AG04449 (cell line): Measurements from ENCODE around the gene SLC37A1.

Source experiments
- CTCF ChIA-PET: fragments of 350-600 bp; formaldehyde crosslinking; extraction: SDS; loops from one replicate; lab custom pipeline; 2021; ENCODE audit warnings: antibody characterized with exemption; lab: Yijun Ruan, JAX
- POLR2A ChIA-PET: fragments of 400-600, 350-600 bp; formaldehyde crosslinking; extraction: SDS; loops from one replicate; lab custom pipeline; 2020; ENCODE audit warnings: antibody characterized with exemption, inconsistent platforms; lab: Yijun Ruan, JAX
- DNase-seq: peaks from one replicate; pipeline ENCODE4 v3.0.0-alpha.2; 2010; ENCODE audit warnings: low read depth, low spot score
- H3K4me3 ChIP-seq: 2 replicates; pipeline ENCODE4 v1.5.1; 2011; ENCODE audit warnings: low read depth, mild to moderate bottlenecking, control low read depth, low read length
- CTCF ChIP-seq: IDR thresholded peaks from one replicate; pipeline ENCODE4 v1.5.1; 2011; ENCODE audit warnings: mild to moderate bottlenecking, moderate library complexity, low read length, control low read depth, inconsistent platforms; ENCODE audit not compliant: insufficient read depth; ENCODE audit errors: missing control alignments

SLC37A1 gene

DNA sequence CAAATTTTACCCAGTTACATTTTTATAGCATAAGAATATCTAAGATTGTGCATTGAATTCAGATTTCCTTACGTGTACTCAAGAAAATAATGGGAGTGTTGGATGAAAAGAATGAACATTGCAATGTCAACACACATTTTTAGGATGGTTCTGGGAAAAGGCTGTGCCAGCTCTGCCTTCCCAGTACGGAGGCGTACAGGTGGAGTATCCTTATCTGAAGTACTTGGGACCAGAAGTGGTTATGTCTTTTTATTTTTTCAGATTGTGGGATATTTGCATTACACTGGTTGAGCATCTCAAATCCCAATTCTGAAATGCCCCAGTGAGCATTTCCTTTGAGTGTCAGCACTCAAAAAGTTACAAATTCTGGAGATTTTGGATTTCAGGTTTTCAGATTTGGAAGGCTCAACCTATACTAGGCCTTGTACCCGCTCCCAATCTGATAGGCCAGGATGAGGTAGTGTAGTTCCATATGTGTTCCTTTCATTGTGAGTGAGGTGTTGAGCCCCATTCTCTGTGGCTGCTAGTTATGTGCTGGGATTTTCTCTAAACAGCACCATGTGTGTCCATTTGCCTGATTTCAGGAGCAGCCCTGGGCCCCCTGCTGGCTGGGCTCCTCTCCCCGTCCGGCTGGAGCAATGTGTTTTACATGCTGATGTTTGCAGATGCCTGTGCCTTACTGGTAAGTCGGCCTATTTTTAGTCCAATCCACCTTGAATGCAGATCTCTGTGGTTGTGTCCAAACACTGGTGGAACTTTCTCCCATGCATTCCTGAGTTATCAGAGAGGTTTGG lies 60.8 kb downstream of the SLC37A1 start:
- ChIA-PET CTCF (interaction anchor here (0.8 kb wide), 1 partner anchor 10 kb away, joined by 3 read pairs; no protein-coding TSS in a partner anchor), POLR2A (no interaction called here)
- no peak for DNase-seq
- no peak overlapping the region for H3K4me3 ChIP-seq
- peak; percentile 50 for TF ChIP-seq CTCF

GRCh38 chr21:42575111-42575510 lies 61.5 kb downstream of the SLC37A1 start:
- DNase-seq: no peak
- ChIA-PET POLR2A (no interaction called here), CTCF (interaction anchor here (0.8 kb wide), 1 partner anchor 11 kb away, joined by 3 read pairs; no protein-coding TSS in a partner anchor)
- H3K4me3 ChIP-seq: no peak overlapping the region
- TF ChIP-seq CTCF: no peak

DNA sequence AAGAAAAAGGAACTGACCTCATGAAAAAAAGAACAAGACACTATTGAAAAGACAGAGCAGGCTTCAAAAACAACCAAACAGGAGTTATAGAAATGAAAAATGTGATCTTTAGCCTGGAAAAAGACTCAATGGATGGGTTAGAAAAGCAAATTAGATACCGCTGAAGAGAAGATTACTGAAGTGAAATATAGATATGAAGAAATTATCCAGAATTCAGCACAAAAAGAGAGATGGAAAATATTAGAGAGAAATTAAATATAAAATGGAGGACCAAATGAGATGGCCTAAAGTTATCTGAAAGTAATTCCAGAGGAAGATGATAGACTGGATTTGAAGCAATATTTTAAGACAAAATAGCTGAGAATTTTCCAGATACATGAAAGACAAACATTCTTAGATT lies 63.0 kb downstream of the SLC37A1 start:
- ChIA-PET CTCF (no interaction called here), POLR2A (no interaction called here)
- TF ChIP-seq CTCF: no peak

DNA sequence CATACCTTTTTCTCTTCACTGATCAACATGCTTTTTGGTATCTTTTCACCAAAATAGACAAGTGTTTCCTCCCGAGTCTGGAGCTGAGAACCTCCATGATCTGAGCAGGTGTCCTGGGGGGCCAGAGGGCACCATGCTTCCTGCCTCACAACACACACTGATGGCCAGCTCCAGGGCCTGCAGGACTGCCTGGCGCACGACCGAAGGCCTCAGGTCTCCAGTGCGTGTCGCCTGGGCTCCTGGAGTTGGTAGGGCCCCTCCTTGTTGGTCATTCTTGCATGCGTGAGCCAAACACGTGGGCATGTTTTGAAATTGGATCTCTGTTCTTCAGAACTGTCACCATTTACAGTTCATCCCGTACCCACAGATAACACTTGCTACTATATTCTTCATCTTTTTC lies 64.4 kb downstream of the SLC37A1 start:
- POLR2A ChIA-PET: no interaction called here

More for the DNA sequence above, 63.0 kb downstream of the SLC37A1 start:
- no peak for DNase-seq
- H3K4me3 ChIP-seq: no peak overlapping the region

DNA sequence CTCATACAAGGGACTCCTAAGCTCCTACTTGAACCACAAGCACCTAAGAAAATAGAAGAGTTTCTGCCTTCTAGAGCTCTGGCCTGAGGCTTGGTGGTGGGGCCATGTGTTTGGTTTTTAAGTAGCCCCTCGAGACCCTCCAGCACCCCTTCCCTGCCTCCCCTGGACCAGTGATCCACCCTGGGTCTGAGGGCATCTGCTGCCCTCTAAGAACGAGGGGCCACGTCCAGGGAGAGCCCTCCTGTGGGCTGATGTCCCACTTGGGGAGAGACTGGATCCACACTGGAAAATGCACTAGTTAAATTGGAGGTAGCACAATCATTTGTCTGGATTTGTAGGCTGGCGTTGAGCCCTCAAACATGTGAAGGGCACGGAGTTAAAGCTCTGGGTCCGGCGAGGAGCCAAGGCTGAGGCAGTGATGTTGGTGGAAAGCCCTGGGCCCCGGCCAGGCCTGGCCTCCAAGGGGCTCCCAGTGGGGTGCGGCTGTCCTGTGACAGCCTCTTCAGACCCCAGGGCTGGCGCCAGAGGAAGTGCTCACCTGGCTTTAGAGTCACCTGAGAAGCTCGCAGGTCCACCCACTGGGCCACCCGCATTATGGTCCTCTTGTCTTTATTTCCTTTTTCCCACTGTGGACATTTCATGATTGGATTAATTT lies 65.2 kb downstream of the SLC37A1 start:
- no peak overlapping the region for H3K4me3 ChIP-seq
- ChIA-PET POLR2A (no interaction called here), CTCF (no interaction called here)
- no peak for TF ChIP-seq CTCF
- no peak for DNase-seq

More for the DNA sequence above, 64.4 kb downstream of the SLC37A1 start:
- CTCF ChIA-PET: no interaction called here
- H3K4me3 ChIP-seq: no peak overlapping the region
- DNase-seq: no peak
- no peak for TF ChIP-seq CTCF

DNA sequence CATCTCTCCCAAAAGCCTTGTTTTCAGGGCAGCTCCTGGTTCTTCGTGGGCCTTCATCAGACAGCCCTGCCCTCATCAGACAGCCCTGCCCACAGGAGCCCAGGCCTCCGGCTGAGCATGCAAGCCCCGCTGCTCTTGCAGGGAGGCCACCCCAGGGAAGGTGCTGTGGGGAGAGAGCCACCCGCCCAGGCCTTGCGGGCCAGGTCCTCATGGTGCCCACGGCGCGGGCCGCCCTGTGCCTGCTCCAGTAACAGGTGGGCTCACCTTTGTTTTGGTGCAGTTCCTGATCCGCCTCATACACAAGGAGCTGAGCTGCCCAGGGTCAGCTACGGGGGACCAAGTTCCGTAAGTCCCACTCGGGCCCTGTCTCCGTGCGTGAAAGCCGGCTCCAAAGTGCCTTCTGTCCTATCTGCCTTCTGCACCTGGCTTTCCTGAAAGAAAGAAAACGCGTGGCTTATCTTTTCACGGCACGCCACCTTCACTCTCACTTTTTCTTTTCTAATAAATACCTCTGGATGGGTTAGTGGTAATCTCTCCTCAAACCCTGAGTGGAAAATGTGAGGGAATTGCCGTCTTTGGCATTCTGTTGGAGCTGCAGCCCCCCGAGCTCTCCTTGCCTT lies 65.9 kb downstream of the SLC37A1 start:
- no peak overlapping the region for H3K4me3 ChIP-seq
- no peak for TF ChIP-seq CTCF
- CTCF ChIA-PET: no interaction called here
- DNase-seq: no peak
- POLR2A ChIA-PET: no interaction called here
